MM.1S (cell line): ENCODE results near the gene ABCG8.

ENCODE experiments used
- CTCF ChIP-seq: fragments of 300-600 bp; sonication (generic); IDR thresholded peaks from 2 replicates; pipeline ENCODE4 v1.5.1; 2016; ENCODE audit warnings: antibody characterized with exemption, low read length, mixed read lengths
- EZH2 ChIP-seq: fragments of 300-600 bp; sonication (generic); optimal IDR thresholded peaks from 2 replicates; pipeline ENCODE3; 2017; ENCODE audit warnings: low read depth, mild to moderate bottlenecking, antibody characterized with exemption, low read length, mixed read lengths

DNA sequence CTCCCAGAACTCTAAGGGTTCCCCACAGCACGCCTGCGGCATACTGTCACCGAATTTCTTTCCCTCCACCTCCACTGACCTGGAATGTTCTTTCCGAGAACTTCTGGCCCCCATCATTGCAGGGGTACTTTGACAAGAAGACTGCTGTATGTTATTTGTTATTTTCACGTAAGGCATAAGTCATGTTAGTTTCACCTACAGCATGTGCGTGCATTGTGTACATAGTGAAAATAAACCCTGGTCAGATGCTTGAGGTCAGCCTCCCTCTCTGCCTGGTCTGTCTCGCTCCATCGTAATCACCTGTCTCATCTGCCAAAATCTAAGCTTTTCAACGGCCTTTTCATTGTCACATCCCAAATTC, 4.1 kb downstream of the ABCG8 start:
- TF ChIP-seq CTCF (no peak), EZH2 (no peak)
